SH-SY5Y (cell line): Measurements from ENCODE around the gene ADAMTSL1.

Source experiments
- GATA2 ChIP-seq: IDR thresholded peaks from 2 replicates; pipeline ENCODE4 v1.6.1; 2011; ENCODE audit warnings: mild to moderate bottlenecking, low read depth, low read length
- GATA3 ChIP-seq: IDR thresholded peaks from 2 replicates; pipeline ENCODE4 v1.6.1; 2011; ENCODE audit warnings: low read depth, mild to moderate bottlenecking, low read length, moderate library complexity

DNA sequence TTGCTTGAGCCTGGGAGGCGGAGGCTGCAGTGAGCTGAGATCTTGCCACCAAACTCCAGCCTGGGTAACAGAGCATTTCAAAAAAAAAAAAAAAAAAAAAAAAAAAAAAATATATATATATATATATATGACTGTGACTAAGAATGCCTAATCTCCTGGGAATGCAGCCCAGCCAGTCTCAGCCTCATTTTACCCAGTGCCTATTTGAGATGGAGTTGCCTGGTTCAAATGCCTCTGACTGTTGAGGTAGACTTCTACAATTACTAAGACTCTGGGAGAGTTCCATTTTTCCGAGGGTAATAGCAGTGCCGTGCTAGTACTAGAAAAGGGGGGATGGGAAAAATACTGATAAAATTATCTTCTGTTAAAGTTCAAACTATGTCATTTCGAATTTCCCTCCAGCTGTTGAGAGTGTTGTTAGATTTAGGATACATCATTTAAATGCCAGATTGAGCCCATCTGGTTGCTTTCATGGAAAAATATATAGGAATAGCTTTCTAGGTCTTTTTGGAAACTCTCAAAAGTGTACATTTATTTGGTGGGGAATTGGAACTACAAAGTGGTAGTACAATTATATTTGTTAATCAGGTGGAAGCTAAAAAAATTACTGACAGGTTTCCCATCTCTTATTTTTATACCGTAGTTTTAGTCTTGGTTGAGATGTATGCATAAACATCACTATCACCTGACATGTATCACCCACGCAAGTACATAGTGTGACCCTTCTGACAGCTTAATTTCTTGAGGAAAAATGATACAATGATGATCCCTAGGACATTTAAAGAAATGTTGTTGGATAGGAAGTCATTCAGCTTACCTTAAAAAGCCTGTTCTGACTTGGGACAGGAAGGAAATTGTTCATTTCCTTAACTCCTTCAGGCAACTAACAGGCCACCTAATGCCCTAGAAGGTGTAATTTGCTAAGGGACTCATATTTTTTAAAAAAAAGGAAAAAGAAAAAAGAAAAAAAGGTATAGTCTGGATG lies 214.9 kb downstream of the ADAMTSL1 start:
- TF ChIP-seq GATA2 (no peak), GATA3 (no peak)
